GM13977 (cell line): ENCODE results near the gene SYTL3.
"Not testable (repeated sequence)": the region's sequence is repeated elsewhere in the genome, so short reads cannot be mapped to it uniquely, and the experiment has no call there.

Source experiments
- DNase-seq: peaks from one replicate; pipeline ENCODE4 v3.0.0; 2012; ENCODE audit warnings: low spot score
- CTCF ChIP-seq: IDR thresholded peaks from 2 replicates; pipeline ENCODE4 v1.5.1; 2012; ENCODE audit warnings: mild to moderate bottlenecking, control low read depth; ENCODE audit not compliant: insufficient read depth; ENCODE audit errors: extremely low read depth, missing control alignments
- in situ Hi-C: fragments of 300-500 bp; cut with MboI; formaldehyde crosslinking; loops from one replicate; pipeline ENCODE4 v1.12.0; 2022; ENCODE audit warnings: low sequenced_read_pairs, low pct_unique_long_range_greater_than_20kb, mixed read lengths, inconsistent platforms; ENCODE audit not compliant: unreplicated experiment

Gene SYTL3

GRCh38 chr6:158686791-158687381, 37.0 kb downstream of the SYTL3 start:
- in situ Hi-C loops: no loop called here
- peak; percentile 58 for DNase-seq
- no peak for TF ChIP-seq CTCF

- no peak for TF ChIP-seq CTCF
- in situ Hi-C loops: no loop called here
- DNase-seq: no peak
Measured at GRCh38 chr6:158687506-158687905, 37.7 kb downstream of the SYTL3 start.

GRCh38 chr6:158688860-158689259, 39.0 kb downstream of the SYTL3 start:
- TF ChIP-seq CTCF: no peak
- no peak for DNase-seq
- in situ Hi-C loops: no loop called here

- TF ChIP-seq CTCF: no peak
- no peak for DNase-seq
- in situ Hi-C loops: loop anchor here (5.0 to 10.0 kb wide), 2 partner anchors 277 to 480 kb away; no protein-coding TSS in a partner anchor
Measured at GRCh38 chr6:158694913-158695312, 45.1 kb downstream of the SYTL3 start.

- in situ Hi-C loops: loop anchor here (5.0 to 10.0 kb wide), 2 partner anchors 274 to 483 kb away; no protein-coding TSS in a partner anchor
- DNase-seq: no peak
- TF ChIP-seq CTCF: no peak
Measured at GRCh38 chr6:158697811-158698210, 48.0 kb downstream of the SYTL3 start.

- in situ Hi-C loops: loop anchor here (5.0 to 10.0 kb wide), 2 partner anchors 273 to 484 kb away; no protein-coding TSS in a partner anchor
- DNase-seq: no peak
- TF ChIP-seq CTCF: no peak
Measured at GRCh38 chr6:158698931-158699330, 49.1 kb downstream of the SYTL3 start.

GRCh38 chr6:158701268-158701667, 51.4 kb downstream of the SYTL3 start:
- in situ Hi-C loops, DNase-seq: not testable (repeated sequence)
